Stimulated activated CD4-positive, alpha-beta T cell treated with anti-CD3 and anti-CD28 coated beads, Interleukin-4, amount 100 ng/mL, for 4 hours (primary cell): ENCODE data around the gene RAB35.

Source experiments
- DNase-seq, 2 experiments: peaks; one replicate each; pipeline ENCODE4 v3.0.0-alpha.2; 2020

Gene RAB35

DNA sequence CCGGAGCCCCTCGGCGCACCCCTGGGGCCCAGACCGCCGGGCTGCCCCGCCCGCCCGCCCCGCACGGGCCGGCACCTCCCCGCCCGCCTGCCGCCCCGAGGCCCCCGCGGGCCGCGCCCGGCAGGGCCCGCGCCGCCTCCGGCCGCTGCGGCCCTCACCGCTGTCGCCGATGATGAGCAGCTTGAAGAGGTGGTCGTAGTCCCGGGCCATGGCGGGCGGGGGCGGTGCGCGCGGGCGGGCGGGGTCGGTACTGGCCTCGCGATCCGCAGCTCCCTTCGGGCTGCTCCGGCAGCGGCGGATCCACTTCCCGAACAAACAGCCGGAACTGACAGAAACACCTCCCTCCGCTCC, at the start of gene RAB35:
TSS of gene RAB35 (minus strand) at position 313 of the 351 bp plus-strand sequence. CDS start at position 210, 103 bp downstream.
- no peak for DNase-seq

- no peak for DNase-seq
Observed at GRCh38 chr12:120164293-120164692, 47.7 kb upstream of the RAB35 start.

- DNase-seq: no peak
Observed at GRCh38 chr12:120162763-120163162, 46.2 kb upstream of the RAB35 start.

- DNase-seq: no peak
Observed at GRCh38 chr12:120161852-120162251, 45.3 kb upstream of the RAB35 start.

GRCh38 chr12:120159509-120160237, 43.1 kb upstream of the RAB35 start:
- no peak for DNase-seq

- DNase-seq: no peak
Observed at GRCh38 chr12:120158351-120158750, 41.8 kb upstream of the RAB35 start.

DNA sequence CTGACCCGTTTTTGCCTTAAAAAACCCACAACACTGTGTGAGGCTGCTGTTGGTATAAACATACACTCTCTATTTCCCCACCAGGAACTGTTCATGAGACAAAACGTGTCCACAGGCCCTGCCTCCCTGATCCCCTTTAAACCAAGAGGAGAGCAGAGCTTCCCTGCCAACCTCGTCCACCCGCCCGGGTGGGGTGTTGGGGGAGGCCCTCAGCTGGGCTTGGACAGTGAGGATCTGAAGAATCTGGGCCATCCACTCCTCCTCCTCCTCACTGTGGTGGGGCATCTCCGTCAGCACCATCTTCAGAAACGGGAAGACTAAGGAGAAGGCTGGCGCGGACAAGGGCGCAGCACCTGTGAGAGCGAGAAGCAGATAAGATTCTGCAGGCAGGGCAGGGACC, 41.1 kb upstream of the RAB35 start:
- no peak for DNase-seq

GRCh38 chr12:120156315-120157259, 40.0 kb upstream of the RAB35 start:
- no peak for DNase-seq

GRCh38 chr12:120155072-120155471, 38.5 kb upstream of the RAB35 start:
- DNase-seq: no peak

- no peak for DNase-seq
Observed at GRCh38 chr12:120150919-120151525, 34.5 kb upstream of the RAB35 start.

GRCh38 chr12:120148011-120148410, 31.5 kb upstream of the RAB35 start:
- DNase-seq: no peak

DNA sequence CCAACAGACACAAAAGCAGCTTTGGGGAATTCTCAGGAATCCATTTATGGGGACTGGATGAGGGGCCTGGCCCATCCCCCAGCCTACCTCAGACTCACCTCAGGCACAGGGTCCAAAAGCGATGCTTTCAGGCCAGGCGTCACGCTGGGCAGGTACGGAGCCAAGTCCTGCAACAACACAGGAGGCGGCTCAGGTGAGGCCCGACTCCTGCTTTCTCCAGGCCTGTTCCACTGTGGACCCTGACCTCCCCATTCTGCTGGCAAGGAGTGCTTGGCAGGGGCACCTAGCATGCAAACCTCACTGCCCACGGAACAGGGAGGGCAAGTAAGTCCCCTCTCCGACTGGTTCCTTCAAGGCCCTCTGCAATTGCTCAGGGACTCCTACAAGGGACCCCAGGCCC, 28.6 kb upstream of the RAB35 start:
- DNase-seq: no peak

DNA sequence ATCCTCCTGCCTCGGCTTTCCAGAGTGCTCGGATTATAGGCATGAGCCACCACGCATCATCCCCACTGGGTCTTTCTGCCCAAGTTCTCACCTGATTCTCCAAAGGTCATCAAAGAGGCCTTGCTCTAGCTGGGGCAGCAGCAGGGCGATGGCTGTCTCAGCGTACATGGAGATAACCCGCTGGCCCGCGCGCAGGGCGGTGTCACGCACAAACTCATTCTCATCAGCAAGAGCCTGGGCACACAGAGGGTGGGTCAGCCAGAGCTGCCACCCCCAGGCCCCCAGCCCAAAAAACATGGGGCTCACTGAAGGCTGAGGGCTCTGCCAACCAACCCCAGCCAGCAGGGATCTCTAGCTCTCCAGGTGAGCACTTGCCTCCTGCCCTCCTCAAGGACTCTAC, 27.7 kb upstream of the RAB35 start:
- DNase-seq: no peak

GRCh38 chr12:120142231-120142877, 25.8 kb upstream of the RAB35 start:
- DNase-seq: no peak

GRCh38 chr12:120141336-120141735, 24.8 kb upstream of the RAB35 start:
- no peak for DNase-seq

- no peak for DNase-seq
Observed at GRCh38 chr12:120140603-120141002, 24.1 kb upstream of the RAB35 start.

GRCh38 chr12:120139958-120140357, 23.4 kb upstream of the RAB35 start:
- DNase-seq: no peak

DNA sequence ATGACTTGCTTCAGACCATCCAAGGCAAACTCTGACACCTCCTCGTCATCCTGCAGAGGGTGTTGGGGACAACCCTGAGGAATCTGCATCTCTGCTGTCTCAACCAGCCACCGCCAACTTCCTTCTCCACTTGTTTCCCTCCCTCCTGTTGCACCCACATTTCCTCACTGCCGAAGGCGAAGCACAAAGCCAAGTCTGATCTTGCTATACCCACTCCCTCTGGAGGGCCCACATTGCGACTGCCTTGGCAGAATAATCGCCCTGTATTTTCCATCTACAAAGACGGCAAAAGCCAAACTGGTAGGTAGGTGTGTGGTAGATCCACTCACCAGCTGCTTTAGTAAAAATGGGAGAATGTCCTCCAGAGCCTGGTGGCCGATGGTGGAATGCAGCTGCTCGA, 21.8 kb upstream of the RAB35 start:
- no peak for DNase-seq

GRCh38 chr12:120137833-120138232, 21.3 kb upstream of the RAB35 start:
- DNase-seq: no peak

- no peak for DNase-seq
Observed at GRCh38 chr12:120136093-120136770, 19.7 kb upstream of the RAB35 start.

GRCh38 chr12:120134307-120134980, 17.9 kb upstream of the RAB35 start:
- no peak for DNase-seq

DNA sequence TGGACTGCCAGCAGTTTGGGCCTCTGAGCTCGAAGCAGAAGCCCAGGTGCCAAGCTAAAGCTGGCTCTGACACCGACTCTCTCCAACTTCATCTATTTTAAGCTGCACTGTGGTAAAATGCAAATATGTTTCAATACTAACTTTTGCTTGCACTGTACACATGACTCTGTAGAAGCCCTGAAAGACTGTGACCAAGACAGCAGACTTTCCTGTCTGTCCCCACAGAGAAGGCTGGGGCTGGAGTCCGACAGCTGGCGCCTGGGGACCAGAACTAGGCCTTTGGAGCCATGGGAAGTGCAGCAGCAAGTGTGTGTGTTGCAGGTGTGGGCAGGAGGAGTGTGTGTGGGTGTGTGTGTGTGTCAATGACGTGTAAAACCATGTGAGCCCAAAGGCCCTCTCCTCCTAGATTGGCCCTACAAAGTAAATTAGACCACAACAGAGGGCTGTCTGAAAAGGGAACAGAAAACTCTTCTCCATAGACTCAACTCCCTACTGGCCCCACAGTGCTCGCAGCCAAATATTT, 16.4 kb upstream of the RAB35 start:
- DNase-seq: no peak
